GM18868 (cell line): ENCODE results near the gene NPY4R2.
"Not testable (repeated sequence)": the region's sequence is repeated elsewhere in the genome, so short reads cannot be mapped to it uniquely, and the experiment has no call there.

Source experiments
- ATAC-seq: cut with Tn5 transposase; IDR thresholded peaks from one replicate; pipeline ENCODE4 v1.9.1; 2021; ENCODE audit warnings: mild to moderate bottlenecking, moderate library complexity; ENCODE audit not compliant: unreplicated experiment

The NPY4R2 gene

DNA sequence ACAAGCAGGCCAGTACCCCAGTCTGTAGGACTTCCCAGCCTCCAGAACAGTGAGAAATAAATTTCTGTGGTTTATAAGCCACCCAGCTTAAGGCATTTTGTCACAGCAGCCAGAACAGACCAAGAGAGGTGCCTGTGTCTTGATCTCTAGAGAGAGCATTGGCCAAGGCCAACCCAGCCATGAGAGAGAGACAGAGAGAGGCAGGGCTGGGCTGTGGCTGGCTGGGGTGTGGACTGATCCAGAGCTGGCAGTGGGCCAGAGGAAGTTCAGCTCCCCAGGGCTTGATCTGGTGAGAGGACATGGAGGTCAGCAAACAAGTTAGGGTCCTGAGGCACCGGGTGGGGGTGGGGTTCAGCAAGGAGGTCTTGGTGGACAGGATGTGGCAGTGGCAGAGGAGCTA is 14.4 kb downstream of the NPY4R2 start:
- ATAC-seq = not testable (repeated sequence)

DNA sequence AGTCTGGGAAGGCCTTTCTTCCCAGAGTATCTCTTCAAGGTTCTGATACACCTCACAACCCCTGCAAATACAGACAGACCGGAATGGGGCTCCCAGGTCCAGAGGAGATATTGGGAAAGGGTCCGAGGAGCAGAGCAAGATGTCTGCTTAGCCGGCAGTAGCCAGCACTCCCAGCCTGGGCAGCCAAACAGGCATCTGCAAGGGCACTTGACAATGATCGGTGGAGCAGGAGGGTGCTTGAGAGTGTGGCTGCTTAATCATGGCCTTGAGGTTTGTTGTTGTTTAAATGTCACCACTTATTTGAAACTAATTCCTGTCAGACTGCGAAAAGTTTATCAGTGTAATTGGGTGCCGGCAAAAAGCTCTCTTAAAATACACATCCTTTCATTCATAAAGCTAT is 15.0 kb downstream of the NPY4R2 start:
- ATAC-seq = not testable (repeated sequence)

DNA sequence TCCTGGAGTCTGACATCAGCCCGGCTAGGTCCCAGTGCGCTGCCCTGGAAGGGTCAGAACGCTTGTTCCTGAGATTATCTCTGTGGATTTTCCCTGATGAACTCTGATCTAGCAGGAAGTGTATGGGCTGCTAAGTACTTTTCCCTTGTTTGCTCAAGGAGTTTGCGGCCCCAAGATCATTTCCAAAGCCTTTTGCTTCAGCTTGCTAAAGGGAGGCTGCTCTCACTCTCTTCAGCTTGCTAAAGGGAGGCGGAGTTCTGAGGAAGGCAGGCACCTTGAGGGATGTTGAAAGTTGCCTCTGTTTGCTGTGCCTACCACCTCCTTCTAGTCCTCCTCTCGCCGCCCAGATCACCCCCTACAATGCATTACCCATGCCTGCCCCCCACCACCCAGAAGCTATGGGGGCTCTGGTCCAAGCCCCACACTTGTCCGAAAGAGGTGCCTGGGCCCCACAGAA is 18.3 kb downstream of the NPY4R2 start:
- not testable (repeated sequence) for ATAC-seq

DNA sequence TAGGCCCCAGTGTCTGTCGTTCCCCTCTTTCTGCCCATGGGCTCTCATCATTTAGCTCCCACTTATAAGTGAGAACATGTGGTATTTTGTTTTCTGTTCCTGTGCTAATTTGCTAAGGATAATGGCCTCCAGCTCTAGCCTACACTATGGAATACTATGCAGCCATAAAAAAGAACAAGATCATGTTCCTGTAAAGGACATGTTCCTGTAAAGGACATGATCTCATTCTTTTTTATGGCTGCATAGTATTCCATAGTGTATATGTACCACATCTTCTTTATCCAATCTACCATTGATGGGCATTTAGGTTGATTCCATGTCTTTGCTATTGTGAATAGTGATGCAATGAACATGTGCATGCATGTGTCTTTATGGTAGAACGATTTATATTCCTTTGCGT is 19.2 kb downstream of the NPY4R2 start:
- ATAC-seq = not testable (repeated sequence)

DNA sequence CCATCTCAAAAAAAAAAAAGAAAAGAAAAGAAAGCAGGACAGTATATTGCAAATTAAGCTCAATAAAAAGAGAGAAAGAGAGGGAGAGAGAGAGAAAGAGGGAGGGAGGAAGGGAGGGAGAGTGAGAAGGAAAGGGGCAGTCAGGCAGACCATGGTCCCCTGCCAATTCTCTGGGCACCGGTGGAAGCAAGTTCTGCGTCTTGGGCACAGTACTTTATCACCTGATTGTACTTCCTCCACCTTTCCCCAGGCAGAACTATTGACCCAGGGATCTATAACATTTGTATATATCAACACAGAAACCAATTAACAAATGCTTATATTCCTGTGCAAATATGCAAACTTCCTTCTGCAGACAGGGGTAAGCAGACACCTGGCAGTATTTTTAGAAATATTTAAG is 22.4 kb downstream of the NPY4R2 start:
- not testable (repeated sequence) for ATAC-seq

DNA sequence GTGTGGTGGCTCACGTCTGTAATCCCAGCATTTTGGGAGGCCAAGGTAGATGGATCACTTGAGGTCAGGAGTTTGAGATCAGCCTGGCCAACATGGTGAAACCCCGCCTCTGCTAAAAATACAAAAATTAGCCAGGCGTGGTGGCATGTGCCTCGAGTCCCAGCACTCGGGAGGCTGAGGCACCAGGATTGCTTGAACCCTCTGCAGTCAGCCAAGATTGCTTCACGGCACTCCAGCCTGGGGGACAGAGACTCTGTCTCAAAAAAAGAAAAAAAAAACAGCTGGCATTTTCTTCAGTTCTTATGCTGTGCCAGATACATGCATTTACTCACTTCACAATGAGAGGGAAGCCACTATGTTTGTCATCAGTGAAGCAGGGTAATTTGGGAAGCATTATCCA is 22.9 kb downstream of the NPY4R2 start:
- ATAC-seq = not testable (repeated sequence)

DNA sequence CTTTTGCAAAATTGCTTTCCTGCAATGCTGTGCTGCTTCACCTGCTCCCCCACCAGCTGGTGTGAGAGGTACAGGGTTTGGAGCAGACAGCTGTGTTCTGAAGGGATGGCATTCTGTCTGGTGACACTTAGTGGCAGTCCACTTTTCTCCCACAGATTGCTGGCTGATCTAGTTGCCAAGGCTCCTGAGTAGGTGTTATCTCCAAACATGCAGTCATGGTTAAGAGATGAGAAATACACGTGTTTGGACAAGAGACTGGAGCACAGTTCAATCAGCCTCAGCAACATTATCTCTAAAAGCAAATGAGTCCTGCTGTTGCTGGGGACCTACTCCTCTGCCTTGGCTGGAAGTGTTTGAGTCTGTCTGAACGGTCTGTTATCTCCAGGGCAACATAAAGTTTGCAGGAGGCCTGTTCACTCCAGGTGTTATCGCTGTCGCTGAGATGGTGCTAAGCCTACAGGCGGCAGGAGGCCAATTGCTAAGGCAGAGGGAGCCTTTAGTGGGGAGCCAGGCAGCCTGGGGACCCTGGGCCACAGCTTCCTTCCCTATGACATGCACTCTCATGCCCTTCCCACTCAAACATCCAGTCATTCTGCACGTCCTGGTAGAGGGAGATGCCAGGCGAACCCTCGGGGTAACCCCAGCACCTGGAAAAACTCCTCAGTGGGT is 24.0 kb downstream of the NPY4R2 start:
- not testable (repeated sequence) for ATAC-seq

DNA sequence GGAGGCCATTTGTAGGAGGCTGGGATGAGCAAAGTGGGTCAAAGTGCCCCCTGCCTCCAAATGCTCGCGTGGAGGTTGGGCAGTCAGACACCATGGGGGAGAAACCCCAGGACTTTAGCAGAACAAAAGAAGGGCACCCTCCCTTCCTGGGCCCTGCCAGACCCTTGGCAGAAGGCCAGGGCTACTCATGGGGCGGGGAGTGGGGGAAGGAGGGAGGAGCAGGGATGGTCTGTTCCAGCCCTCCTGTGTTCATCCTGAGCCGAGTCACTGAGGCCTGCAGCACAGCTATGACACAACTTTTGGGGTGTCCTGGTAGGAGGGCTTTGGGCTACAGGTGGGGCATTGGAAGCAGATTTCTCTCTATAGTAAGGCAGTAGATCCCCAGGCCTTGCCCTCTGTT is 24.9 kb downstream of the NPY4R2 start:
- ATAC-seq = not testable (repeated sequence)

DNA sequence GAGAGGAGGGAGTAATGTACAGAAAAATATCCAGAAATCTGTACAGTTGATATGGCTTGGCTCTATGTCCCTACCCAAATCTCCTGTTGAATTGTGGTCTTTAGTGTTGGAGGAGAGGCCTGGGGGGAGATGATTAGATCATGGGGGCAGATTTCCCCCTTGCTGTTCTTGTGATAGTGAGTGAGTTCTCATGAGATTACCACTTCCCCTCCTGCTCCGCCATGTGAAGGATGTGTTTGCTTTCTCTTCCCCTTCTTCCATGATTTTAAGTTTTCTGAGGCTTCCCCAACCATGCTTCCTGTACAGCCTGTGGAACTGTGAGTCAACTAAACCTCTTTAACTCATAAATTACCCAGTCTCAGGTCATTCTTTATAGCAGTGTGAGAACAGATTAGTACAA is 29.0 kb downstream of the NPY4R2 start:
- ATAC-seq = not testable (repeated sequence)

DNA sequence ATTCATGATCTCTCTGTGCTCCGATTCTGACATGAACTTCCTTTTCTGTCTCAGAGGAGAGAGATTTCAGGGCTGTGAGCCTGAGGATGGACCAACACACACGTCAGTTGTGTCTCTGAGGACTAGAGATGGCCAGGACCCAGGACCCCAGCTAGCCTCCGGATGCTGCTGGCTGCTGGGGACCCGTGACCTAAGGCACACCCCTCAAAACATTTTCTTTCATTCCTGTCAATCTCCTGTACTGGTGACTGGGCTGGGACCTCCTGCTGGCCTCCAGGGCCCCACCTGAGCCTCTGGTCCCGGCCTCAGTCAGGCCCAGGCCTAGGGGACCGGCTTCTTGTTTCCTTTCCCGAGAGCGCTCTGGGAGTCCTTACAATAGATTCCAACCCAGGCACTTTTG is 38.7 kb downstream of the NPY4R2 start:
- not testable (repeated sequence) for ATAC-seq

DNA sequence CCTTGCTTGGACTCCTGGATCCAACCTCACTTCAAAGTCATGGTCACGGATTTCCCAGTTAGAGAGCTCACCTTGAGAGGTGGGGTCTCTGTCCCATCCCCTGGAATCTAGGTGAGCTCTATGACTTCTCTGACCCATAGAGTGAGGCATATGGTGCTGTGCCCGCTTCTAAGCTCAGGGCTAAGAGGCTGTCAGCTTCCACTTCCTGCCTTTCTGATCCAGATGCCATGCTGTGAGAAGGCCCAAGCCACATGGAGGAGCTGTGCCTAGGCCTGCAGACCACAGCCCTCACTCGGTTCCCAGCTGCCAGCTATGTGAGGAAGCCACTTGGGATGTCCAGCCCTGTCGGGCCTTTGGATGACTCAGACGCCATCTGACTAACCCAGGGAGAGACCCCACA is 41.2 kb downstream of the NPY4R2 start:
- not testable (repeated sequence) for ATAC-seq

DNA sequence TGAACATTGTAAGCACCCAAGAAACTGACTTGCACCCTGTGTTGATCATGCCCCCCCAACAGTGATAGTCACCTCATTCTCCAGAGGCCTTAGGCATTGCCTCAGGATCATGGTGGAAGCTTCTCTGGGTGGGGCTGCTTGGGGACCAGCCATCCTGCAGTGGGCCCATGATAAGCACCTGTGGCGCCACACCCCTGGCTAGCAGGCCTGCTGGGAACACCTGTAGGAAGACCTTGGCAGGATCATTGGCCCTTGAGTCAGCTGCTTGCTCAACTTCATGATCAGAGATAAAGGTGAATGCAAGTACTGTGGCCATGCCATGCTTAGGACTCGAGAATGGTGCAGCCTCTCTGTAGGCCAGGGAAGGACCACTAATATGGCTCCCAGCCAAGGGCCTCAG is 42.2 kb downstream of the NPY4R2 start:
- not testable (repeated sequence) for ATAC-seq

DNA sequence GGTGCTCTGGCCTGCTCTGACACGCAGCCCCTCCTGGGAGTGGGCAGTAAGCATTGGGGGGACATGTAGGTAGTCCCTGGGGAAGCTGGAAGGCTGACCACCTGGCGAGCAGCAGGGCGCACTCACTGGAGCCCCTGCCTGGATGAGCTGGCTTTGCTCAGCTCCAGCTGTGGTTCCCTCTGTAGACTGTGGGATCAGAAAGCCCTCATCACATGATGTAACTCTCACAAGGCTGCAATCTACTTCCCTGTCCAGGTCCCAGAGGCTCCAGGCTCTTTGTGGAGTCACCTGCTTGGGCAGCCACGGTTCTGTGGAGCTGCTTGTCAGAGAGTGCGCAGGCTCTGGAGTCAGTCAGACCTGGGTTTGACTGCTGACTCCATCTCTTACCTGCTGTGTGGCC is 44.3 kb downstream of the NPY4R2 start:
- not testable (repeated sequence) for ATAC-seq

DNA sequence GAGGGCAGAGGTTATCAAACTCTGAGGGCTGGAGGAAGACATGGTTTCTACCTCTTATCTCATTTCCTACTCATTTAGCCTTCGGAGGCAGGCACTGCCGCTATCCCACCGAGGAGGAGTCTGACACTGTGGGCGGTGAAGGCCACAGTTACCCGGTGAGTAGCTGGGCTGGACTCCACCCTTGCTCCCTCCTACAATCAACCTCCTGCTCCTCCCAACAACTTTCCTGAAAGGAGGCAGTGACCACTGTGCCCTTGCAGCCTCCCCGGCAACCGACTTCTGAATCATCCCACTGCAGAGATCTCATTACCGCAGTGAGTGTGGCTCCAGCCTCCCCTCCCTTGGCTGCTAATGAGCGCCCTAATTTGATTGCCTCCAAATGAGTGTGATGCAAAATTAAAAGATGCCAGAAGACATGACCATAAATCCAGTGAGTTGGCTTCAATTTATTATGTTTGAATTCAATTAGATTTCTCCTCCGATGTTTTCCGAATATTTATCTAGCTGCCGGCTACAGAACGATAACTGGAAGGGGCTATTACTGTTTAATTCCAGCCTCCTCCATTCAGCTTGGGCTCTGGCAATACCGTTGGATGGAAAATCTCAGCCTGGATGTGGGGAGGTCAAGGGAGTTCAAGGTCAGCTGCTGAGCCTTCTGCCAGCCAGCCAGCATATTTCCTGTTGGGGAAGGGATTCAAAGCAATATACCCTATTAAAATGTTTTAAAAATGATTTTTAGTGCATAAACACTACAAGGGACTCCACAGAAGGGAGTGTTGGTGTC is 46.0 kb downstream of the NPY4R2 start:
- ATAC-seq = not testable (repeated sequence)

DNA sequence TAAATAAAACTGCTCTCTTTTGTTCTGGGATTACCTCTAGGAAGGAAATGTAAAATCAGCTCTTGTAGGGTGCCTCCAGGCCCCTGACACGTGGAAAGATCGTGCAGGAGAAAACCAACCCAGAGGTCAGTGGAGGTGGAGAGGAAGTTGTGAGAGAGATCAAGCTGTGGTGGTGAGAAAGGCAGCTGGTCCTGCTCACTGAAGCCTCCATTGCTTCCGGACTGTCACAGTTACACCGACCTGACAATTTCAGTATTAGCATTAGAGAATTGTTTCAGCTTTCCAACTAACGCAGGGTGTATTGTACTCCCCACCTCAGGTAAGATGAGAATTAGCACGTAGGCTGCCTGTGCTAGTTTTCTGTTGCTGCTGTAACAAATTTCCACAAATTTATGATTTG is 50.5 kb downstream of the NPY4R2 start:
- ATAC-seq = not testable (repeated sequence)

DNA sequence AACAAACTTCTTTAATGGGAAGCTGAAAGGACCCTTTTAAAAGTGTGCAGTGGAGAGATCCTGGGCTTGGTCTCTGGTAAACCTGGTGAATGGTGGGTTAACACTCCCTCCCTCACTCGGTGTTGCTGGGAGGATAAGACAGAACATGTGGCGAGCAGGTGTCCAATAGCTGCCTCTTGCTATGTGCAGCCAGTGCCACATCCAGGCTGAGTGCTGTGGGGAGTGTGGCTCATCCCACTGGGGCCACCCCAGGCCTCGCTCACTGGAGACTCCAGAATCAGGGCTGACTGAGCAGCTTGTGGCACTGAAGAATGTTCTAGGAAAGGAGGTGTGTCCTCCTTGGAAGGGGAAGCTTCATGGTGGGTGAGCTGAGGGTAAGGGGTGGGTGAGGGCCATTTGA is 51.6 kb downstream of the NPY4R2 start:
- ATAC-seq = not testable (repeated sequence)

DNA sequence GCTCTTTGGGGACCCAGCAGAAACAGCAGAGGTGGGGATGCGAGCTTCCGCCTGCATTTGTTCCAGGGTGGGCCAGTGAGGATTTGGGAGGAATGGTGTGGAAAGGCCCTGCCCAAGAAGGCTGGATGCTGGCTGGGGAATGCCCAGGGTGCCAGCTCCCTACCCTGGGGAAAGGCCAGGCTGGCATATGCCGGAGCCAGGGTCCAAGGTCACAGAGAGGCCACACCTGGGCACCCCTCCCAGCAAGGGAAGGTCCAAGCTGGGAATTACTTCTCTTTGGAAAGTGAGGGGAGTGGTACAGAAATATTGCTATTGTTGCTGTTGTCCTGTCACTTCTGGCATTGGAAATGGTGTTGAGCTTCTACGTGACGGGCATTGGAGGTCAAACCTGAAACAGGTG is 53.1 kb downstream of the NPY4R2 start:
- ATAC-seq = not testable (repeated sequence)

DNA sequence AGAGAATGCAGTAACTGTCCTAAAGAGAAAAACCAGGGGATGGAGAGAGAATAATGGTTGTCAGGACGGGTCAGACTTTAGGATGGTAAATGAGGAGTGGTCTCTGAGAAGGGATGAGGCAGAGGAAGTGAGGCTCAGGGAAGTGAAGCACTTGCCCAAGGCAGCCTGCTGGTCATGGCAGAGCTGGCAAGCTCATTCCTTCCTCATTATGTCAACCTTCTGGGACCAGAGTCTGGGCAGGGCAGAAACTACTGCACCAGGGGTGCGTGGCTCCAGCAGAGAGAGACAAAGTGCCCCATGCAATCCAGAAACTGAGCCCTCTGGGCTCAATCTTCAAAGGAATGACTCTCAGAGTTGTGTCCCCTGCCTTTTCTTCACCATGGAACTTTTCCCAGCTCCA is 53.6 kb downstream of the NPY4R2 start:
- not testable (repeated sequence) for ATAC-seq
